Neural cell (in vitro differentiated cells): Measurements from ENCODE around the gene MRM1.

Source experiments
- EZH2 ChIP-seq: fragments of 200-600, 300-800 bp; shearing (Covaris generic), sonication (generic); IDR thresholded peaks from 2 replicates; pipeline ENCODE4 v1.6.1; 2014; ENCODE audit warnings: antibody characterized with exemption, low read length, borderline replicate concordance, mild to moderate bottlenecking; ENCODE audit not compliant: insufficient read depth, poor library complexity, severe bottlenecking
- TF ChIP-seq, protein P1 (sequence below): fragments of 450-650 bp; IDR thresholded peaks from 2 replicates; pipeline ENCODE4 v1.5.1; 2014; ENCODE audit warnings: antibody characterized with exemption, mild to moderate bottlenecking, moderate library complexity; ENCODE audit not compliant: poor library complexity, severe bottlenecking

GRCh38 chr17:36575028-36575427, 26.4 kb upstream of the MRM1 start:
- TF ChIP-seq, protein P1, sequence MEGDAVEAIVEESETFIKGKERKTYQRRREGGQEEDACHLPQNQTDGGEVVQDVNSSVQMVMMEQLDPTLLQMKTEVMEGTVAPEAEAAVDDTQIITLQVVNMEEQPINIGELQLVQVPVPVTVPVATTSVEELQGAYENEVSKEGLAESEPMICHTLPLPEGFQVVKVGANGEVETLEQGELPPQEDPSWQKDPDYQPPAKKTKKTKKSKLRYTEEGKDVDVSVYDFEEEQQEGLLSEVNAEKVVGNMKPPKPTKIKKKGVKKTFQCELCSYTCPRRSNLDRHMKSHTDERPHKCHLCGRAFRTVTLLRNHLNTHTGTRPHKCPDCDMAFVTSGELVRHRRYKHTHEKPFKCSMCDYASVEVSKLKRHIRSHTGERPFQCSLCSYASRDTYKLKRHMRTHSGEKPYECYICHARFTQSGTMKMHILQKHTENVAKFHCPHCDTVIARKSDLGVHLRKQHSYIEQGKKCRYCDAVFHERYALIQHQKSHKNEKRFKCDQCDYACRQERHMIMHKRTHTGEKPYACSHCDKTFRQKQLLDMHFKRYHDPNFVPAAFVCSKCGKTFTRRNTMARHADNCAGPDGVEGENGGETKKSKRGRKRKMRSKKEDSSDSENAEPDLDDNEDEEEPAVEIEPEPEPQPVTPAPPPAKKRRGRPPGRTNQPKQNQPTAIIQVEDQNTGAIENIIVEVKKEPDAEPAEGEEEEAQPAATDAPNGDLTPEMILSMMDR, result no peak
- no peak for TF ChIP-seq EZH2
